Neuron (in vitro differentiated cells): ENCODE data around the gene KCNIP4.

Experiments
- H2AFZ ChIP-seq: one replicate; pipeline ENCODE4 v1.6.1; 2013; ENCODE audit warnings: low read depth, mild to moderate bottlenecking, inconsistent platforms, low read length, moderate library complexity
- H3K27me3 ChIP-seq: one replicate; pipeline ENCODE4 v1.6.1; 2013; ENCODE audit warnings: low read length; ENCODE audit not compliant: insufficient read depth
- H3K36me3 ChIP-seq: one replicate; pipeline ENCODE4 v1.6.1; 2013; ENCODE audit warnings: low read length; ENCODE audit not compliant: insufficient read depth
- H3K4me1 ChIP-seq: one replicate; pipeline ENCODE4 v1.6.1; 2013; ENCODE audit warnings: low read length; ENCODE audit not compliant: insufficient read depth
- H3K4me3 ChIP-seq: 2 replicates; pipeline ENCODE4 v1.5.1; 2013; ENCODE audit warnings: mild to moderate bottlenecking, low read length, moderate library complexity
- H3K9me3 ChIP-seq: one replicate; pipeline ENCODE4 v1.6.1; 2013; ENCODE audit warnings: low read length

KCNIP4 gene

DNA sequence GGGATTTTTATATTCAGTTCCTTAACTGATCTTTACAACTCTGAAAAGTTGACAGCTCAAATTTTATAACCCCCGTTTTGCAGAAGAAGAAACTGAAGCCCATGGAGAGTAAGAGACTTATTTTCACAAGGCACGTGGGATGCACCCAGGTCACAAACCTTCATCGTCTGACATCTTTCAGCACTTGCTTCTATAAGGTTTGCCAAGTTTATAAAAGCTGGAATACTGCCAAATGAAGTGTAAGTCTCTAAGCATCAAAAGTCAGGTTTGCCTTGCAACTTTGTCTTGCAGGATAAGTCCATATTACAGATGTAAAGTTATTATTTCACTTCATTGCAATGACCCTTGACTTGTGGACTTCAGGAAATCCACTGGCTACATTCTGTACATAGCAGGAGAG is 6.3 kb upstream of the KCNIP4 start:
- H3K4me3 ChIP-seq, result no peak overlapping the region
- H3K36me3 ChIP-seq, result no peaks in the 10 kb centered on the region
- peaks cover 10% of the 10 kb centered on the region for H3K27me3 ChIP-seq
- H3K9me3 ChIP-seq, result no peaks in the 10 kb centered on the region
- H2AFZ ChIP-seq, result no peak overlapping the region
- H3K4me1 ChIP-seq, result no peaks in the 10 kb centered on the region

DNA sequence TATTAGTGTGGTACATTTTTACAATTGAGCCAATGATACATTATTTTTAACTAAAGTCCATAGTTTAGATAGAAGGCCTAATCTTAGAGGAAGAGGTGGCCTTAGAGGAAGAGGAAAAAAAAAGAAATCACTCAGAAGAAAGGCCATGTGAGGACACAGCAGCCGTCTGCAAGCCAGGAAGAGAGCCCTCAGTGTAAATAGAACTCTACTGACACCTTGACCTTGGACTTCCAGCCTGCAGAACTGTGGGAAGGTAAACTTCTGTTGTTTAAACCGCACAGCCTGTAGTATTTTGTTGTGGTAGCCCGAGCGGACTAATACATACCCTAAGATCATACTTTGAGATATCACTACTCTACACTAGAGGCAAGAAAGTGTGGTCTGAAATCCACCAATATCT is 5.1 kb upstream of the KCNIP4 start:
- H3K4me1 ChIP-seq, result no peaks in the 10 kb centered on the region
- no peaks in the 10 kb centered on the region for H3K9me3 ChIP-seq
- no peak overlapping the region for H2AFZ ChIP-seq
- no peak overlapping the region for H3K4me3 ChIP-seq
- no peaks in the 10 kb centered on the region for H3K36me3 ChIP-seq
- peaks cover 19% of the 10 kb centered on the region for H3K27me3 ChIP-seq

DNA sequence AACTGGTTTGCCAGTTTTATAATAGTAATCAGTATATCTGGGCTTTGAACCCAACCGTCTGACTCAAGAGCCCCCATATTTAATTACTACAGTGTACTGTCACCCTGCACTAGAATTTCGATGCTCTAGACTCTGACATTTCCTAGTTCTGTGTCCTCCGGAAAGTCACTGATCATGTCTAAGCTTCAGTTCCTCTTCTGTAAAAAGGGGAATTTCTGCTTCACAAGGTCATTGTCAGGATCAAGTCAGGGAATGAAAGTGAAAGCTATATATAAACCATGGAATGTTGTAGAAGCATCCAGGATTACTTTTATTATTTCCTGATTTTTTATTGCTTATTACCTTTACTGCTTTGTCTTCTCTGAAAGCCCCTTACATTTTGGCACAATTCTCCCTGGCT is 4.0 kb upstream of the KCNIP4 start:
- H3K36me3 ChIP-seq, result no peaks in the 10 kb centered on the region
- H3K4me1 ChIP-seq, result no peaks in the 10 kb centered on the region
- H2AFZ ChIP-seq, result no peak overlapping the region
- H3K9me3 ChIP-seq, result no peaks in the 10 kb centered on the region
- H3K4me3 ChIP-seq, result no peak overlapping the region
- H3K27me3 ChIP-seq, result peaks cover 29% of the 10 kb centered on the region

DNA sequence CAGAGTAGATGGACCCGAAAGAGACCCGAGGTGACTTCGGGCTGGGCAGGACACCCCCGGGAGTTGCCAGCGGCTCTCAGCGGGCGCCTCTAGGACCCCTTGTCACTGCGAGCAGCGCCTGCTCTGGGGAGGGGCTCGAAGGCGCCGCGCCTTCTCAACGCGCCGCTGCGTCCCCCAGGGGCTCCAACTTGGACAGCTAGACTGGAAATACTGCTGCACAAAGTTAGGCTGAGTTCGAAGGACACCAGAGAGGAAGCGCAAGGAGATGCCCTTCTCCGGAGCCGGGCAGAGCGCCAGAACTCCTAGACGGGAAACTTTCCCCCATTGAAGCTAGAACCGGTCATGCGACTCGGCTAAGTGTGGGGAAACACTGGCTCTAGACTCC is 493 bp upstream of the KCNIP4 start:
- Histone ChIP-seq H3K4me1 (no peaks in the 10 kb centered on the region), H2AFZ (peak overlapping the region; percentile 55), H3K36me3 (no peaks in the 10 kb centered on the region), H3K4me3 (peak overlapping the region; percentile 31), H3K27me3 (peaks cover 37% of the 10 kb centered on the region), H3K9me3 (no peaks in the 10 kb centered on the region)

DNA sequence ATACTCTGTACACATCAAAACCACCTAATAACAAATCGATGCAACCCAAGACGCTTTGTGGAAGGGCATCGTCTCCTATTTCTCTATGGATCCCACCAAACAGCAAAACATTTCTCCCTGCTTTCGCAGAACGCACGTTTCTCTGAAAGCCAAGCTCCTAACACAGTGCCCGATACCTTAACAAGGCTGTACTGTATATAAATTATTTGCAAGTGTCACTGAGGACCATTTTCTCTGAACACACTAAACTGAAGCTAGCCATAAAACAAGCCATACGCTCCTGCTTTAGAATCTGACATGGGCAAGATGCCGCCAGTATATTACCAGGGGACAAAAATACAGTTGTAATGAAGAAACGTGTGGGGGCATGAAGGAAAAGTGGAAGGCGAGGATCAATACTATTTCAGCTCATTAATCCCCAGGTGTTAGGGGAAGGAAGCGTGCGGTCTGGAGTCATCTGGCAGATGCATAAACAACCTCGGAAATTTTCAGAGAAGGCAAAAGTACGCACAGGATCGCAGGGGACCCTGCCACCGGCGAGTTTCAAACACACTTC is 703 bp downstream of the KCNIP4 start:
- Histone ChIP-seq H3K36me3 (no peaks in the 10 kb centered on the region), H2AFZ (peak overlapping the region; percentile 56), H3K4me3 (peak overlapping the region; percentile 47), H3K9me3 (no peaks in the 10 kb centered on the region), H3K27me3 (peaks cover 37% of the 10 kb centered on the region), H3K4me1 (no peaks in the 10 kb centered on the region)

DNA sequence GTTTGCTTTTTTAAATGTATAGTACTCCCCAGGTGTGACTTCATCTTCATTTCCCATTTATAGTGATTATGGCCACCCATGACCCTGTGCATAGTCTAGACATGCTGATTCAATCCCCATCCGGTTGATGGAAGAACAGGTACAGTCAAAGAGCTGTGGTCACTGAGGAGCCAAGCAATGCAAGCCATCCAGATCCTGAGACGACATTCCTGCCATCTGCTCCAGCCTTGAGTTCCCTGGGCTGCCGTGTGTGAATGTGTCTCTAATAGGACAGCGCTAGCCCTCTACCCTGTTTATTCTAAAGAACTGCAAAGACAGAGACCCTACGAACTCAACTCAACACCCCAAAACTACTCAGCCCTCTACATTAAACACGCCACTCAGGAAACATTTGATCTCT is 1.7 kb downstream of the KCNIP4 start:
- Histone ChIP-seq H3K4me1 (no peaks in the 10 kb centered on the region), H3K9me3 (no peaks in the 10 kb centered on the region), H3K27me3 (peaks cover 37% of the 10 kb centered on the region), H3K36me3 (no peaks in the 10 kb centered on the region), H2AFZ (no peak overlapping the region), H3K4me3 (no peak overlapping the region)

DNA sequence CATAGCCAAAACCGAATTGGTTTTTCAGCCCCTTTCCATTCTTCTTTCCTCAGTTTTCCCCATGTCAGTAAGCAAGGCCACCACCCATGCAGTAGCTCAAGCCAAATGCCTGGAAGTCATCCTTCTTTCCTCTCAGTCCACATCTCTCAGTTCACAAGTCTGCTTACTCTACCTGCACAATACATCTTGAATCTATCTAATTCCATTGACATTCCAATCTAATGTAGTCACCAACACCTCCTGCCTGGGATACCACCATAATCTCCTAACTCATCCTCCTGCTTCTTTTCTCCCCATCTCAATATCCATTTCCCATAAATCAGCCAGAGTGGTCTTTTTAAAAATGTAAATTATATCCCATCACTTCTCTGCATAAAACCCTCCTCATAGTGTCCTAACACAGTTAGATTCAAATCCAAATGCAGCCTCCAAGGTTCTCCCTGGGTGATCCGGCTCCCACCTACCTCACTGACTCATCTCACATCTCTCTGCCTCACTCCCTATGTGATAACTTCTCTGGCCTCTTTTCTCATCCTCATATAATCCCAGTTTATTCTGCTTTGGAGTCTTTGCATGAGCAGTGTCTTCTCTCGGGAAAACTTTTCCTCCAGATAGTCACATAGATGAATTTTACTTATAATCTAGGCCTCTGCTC is 26.9 kb downstream of the KCNIP4 start:
- Histone ChIP-seq H3K4me1 (no peaks in the 10 kb centered on the region), H3K9me3 (no peaks in the 10 kb centered on the region), H2AFZ (no peak overlapping the region), H3K4me3 (no peak overlapping the region), H3K36me3 (no peaks in the 10 kb centered on the region), H3K27me3 (no peaks in the 10 kb centered on the region)

DNA sequence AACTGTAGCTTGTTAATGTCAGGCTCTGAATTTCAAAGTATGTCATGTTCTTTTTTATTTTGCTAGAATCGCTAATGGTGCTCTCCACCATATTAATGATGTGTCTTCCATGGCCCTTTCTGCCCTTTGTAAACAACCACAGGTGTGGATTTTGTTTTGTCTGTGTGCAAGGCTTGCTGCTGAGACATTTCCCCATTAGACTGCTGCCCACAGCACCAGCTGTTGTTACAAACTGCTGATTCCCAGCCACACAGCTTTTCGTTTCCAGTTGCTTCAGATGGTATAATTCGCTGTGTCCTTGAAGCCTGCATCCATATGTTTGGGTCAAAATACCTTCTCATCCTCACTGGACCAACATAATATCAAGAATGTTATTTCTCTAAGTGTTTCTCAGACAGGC is 32.8 kb downstream of the KCNIP4 start:
- no peak overlapping the region for H3K4me3 ChIP-seq
- no peaks in the 10 kb centered on the region for H3K27me3 ChIP-seq
- no peaks in the 10 kb centered on the region for H3K36me3 ChIP-seq
- H3K9me3 ChIP-seq, result no peaks in the 10 kb centered on the region
- no peak overlapping the region for H2AFZ ChIP-seq
- no peaks in the 10 kb centered on the region for H3K4me1 ChIP-seq

DNA sequence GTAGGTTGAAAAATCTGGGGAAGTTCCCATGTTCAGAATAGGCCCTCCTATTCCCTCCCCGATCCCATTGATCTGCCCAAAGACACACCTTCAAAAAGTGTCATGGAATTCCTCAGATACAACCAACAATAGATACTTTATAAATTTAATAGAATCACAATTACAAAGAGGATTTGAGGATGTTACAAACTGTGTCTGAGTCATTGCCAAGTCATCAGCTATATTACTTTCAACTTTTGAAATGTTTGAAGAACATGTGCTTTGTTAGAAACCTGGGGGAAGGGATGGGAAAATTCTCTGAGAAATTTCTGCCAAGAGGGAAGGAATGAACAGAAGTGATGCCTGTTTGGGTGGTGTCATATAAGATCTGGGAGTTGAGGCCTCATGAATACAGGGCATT is 46.7 kb downstream of the KCNIP4 start:
- Histone ChIP-seq H2AFZ (no peak overlapping the region), H3K4me1 (no peaks in the 10 kb centered on the region), H3K36me3 (no peaks in the 10 kb centered on the region), H3K27me3 (no peaks in the 10 kb centered on the region), H3K9me3 (no peaks in the 10 kb centered on the region), H3K4me3 (no peak overlapping the region)

DNA sequence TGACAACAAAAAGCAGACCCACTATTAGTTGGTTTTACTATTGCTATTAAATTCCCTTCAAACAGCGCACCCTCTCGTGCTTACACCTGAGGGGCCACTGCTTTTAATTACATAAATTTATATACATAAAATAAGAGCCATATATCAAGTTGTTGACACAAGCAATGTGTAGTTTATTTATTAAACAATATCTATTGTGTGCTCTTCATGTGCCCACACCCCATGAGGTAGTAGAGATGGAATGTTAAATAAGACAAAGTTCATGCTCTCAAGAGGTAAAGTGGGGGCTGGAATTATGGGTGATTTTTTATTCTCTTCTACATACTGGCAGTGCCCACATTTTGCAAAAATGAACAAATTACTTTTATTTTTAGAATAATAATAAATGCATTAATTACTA is 47.3 kb downstream of the KCNIP4 start:
- no peaks in the 10 kb centered on the region for H3K9me3 ChIP-seq
- H3K4me3 ChIP-seq, result no peak overlapping the region
- no peak overlapping the region for H2AFZ ChIP-seq
- no peaks in the 10 kb centered on the region for H3K4me1 ChIP-seq
- H3K27me3 ChIP-seq, result no peaks in the 10 kb centered on the region
- H3K36me3 ChIP-seq, result no peaks in the 10 kb centered on the region

DNA sequence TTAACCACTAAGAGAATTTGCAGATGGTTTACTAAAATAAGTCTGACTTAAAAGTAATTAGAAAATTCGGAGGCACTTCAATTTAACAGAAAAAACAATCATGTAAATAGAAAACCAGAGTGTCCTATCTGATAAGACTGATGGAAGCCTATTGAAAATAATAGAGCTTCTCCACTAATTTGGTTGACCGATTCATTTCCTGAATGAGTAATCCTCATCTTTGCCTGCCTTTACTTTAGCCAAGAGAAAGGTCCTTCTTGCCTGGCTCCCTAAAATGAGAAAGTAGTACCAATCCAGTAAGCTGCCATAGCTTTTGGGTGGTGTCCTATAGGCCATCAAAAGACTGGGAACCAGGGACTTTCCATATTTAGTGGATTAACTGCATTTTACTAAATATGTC is 48.4 kb downstream of the KCNIP4 start:
- Histone ChIP-seq H3K4me1 (no peaks in the 10 kb centered on the region), H3K27me3 (no peaks in the 10 kb centered on the region), H3K36me3 (no peaks in the 10 kb centered on the region), H3K4me3 (no peak overlapping the region), H3K9me3 (no peaks in the 10 kb centered on the region), H2AFZ (no peak overlapping the region)

DNA sequence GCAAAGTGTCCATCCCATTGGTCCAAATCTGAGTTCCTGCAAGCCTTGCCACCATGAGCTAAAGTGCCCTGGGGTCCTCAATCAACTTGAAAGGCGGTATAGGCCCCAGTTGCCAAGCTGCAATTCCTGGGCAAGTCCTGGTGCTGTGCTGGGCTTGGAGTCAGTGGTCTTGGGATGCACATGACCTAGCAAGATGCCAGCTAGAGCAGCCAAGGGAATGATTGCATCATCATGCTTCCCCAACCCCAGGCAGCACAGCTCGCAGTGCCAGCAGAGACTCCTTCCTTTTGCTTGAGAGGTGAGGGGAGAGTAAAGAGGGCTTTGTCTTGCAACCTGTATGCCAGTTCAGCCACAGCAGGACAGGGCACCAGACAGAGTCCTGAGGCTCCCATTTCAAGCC is 50.5 kb downstream of the KCNIP4 start:
- Histone ChIP-seq H3K9me3 (no peaks in the 10 kb centered on the region), H2AFZ (no peak overlapping the region), H3K36me3 (no peaks in the 10 kb centered on the region), H3K4me1 (no peaks in the 10 kb centered on the region), H3K27me3 (no peaks in the 10 kb centered on the region), H3K4me3 (no peak overlapping the region)

DNA sequence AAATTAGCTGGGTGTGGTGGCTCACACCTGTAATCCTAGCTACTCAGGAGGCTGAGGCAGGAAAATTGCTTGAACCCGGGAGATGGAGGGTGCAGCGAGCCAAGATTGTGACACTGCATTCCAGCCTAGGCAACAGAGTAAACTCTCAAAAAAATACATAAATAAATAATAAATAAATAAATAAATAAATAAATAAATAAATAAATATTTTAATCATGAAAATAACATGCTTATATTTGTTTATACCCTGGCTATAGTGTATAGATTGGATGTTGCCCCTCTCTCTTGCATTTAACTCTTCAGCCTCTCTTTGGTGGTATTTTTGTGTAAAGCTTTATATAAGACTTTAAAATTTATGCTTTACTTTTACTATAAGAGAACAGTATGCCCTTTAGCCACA is 51.8 kb downstream of the KCNIP4 start:
- Histone ChIP-seq H3K4me1 (no peaks in the 10 kb centered on the region), H2AFZ (no peak overlapping the region), H3K36me3 (no peaks in the 10 kb centered on the region), H3K9me3 (no peaks in the 10 kb centered on the region), H3K4me3 (no peak overlapping the region), H3K27me3 (no peaks in the 10 kb centered on the region)

DNA sequence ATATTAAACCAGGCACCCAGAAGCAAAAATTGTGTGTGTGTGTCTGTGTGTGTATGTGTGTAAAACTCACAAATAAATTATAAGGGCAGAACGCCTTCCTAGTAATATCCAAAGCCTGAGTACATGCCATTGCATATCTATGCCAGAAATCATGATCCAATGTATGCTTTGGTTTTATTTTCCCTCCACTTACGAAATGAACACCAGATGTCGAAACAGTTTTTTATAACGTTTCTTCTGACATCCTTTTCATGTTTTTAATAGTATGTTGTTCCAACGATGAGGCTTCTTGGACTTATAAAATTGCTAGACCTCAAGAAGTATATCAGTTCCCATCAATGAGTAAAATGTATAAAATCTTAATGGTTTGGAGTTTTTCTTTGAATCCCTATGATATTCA is 55.4 kb downstream of the KCNIP4 start:
- Histone ChIP-seq H3K27me3 (no peaks in the 10 kb centered on the region), H3K4me3 (no peak overlapping the region), H3K4me1 (no peaks in the 10 kb centered on the region), H3K9me3 (no peaks in the 10 kb centered on the region), H2AFZ (no peak overlapping the region), H3K36me3 (no peaks in the 10 kb centered on the region)
